COLO829 (cell line): ENCODE results near the gene BANK1.

Experiments used
- DNase-seq: peaks from one replicate; pipeline ENCODE4 v3.0.0; 2012; ENCODE audit warnings: low spot score

Gene BANK1

GRCh38 chr4:102027961-102028360 is 237.4 kb downstream of the BANK1 start:
- no peak for DNase-seq

- no peak for DNase-seq
Measured at GRCh38 chr4:102031406-102031805, 240.9 kb downstream of the BANK1 start.

- DNase-seq, result no peak
Measured at GRCh38 chr4:102036016-102036415, 245.5 kb downstream of the BANK1 start.

- no peak for DNase-seq
Measured at GRCh38 chr4:102036619-102037376, 246.3 kb downstream of the BANK1 start.

- no peak for DNase-seq
Measured at GRCh38 chr4:102037566-102037965, 247.0 kb downstream of the BANK1 start.

GRCh38 chr4:102042871-102043802 is 252.6 kb downstream of the BANK1 start:
- DNase-seq, result peak; percentile 40

- DNase-seq, result no peak
Measured at GRCh38 chr4:102047616-102048015, 257.1 kb downstream of the BANK1 start.

GRCh38 chr4:102055805-102056204 is 265.3 kb downstream of the BANK1 start:
- no peak for DNase-seq

- DNase-seq, result no peak
Measured at GRCh38 chr4:102057122-102057521, 266.6 kb downstream of the BANK1 start.

- DNase-seq, result no peak
Measured at GRCh38 chr4:102061133-102061532, 270.6 kb downstream of the BANK1 start.

GRCh38 chr4:102064747-102065442 is 274.4 kb downstream of the BANK1 start:
- no peak for DNase-seq

- DNase-seq, result peak; percentile 42
Measured at GRCh38 chr4:102076622-102077021, 286.1 kb downstream of the BANK1 start.

- no peak for DNase-seq
Measured at GRCh38 chr4:102080184-102080583, 289.7 kb downstream of the BANK1 start.

- no peak for DNase-seq
Measured at GRCh38 chr4:102089850-102090621, 299.5 kb downstream of the BANK1 start.

GRCh38 chr4:102091656-102092055 is 301.1 kb downstream of the BANK1 start:
- no peak for DNase-seq

GRCh38 chr4:102094481-102094880 is 304.0 kb downstream of the BANK1 start:
- no peak for DNase-seq

- DNase-seq, result no peak
Measured at GRCh38 chr4:102103368-102103767, 312.8 kb downstream of the BANK1 start.

GRCh38 chr4:102104278-102104677 is 313.7 kb downstream of the BANK1 start:
- DNase-seq, result no peak

GRCh38 chr4:102105983-102106382 is 315.5 kb downstream of the BANK1 start:
- no peak for DNase-seq

GRCh38 chr4:102114118-102114630 is 323.6 kb downstream of the BANK1 start:
- DNase-seq, result no peak

GRCh38 chr4:102116121-102116520 is 325.6 kb downstream of the BANK1 start:
- no peak for DNase-seq
